ENCODE data around the gene ZSCAN31. TPM values are rescaled to one million over a fixed set of nuclear protein-coding genes. Genes with fewer than 3 reads are reported as not detected.

Gene ZSCAN31
- total RNA-seq, 3 donors from 2014 or later (not counting 1 experiment from before 2014, with no cell fraction given): 0.65 to 2.2 (median 0.72) TPM

DNA sequence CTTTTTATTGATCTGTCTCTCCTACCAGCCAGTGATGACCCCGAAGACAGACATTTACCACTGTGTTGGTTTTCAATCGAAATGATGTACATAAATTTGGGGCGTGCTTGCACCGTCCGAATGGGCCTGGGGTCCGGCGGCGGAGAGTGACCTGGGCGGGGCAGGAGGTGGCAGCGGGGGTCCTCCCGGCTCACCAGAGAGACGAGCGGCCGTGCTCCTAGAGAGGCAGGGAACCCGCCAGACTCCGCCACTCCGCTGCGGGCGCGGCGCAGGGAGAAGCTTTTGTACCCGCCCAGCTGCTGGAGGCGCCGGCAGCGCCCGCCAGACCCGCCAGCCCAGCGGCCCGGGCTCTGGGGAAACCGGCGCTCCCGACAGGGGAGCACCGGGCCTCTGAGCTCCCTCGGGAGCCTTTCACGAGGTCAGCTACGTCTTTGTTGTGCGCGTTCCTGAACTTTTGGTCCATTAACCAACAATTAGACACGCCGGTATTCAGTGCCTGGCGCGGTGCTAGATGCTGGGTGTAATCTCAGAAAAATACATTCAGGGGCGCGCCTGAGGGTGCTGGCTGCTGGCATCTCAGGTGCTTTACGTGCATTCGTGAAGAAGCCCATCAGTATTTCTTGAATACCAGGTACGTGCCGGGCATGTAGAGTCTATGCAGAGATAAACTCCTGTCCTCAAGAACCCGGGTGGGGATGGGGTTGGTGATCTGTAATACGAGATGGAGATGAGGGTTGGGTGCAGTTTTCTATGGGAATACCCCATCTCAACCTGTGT, 54.5 kb downstream of the ZSCAN31 start, which contains the start of gene PGBD1:
TSS of gene PGBD1 (plus strand) at position 285 of the 777 bp plus-strand sequence. CDS start 2,242 bp downstream, outside the sequence.
- intact Hi-C loops (cut with micrococcal nuclease): no loop called here
- H3K4me3 Mint-ChIP-seq: peak within 1 kb of the TSS; percentile 67
- peaks cover 24% of the 10 kb centered on the region in 2 donors for H3K27me3 Mint-ChIP-seq (ENCODE audit: low read depth in 2 of 2)
- no peaks in the 10 kb centered on the region for H3K9me3 ChIP-seq (ENCODE audit: control insufficient read depth, insufficient read depth, low read length)
- peaks cover 13% of the 10 kb centered on the region for H3K36me3 Mint-ChIP-seq
- H3K4me3 ChIP-seq (ENCODE audit: low read length): peak within 1 kb of the TSS; percentile 35
- DNase-seq (peak; percentile 31 to 59), ATAC-seq (peak; percentile 64 to 89 (median 73))
- peaks cover 10% of the 10 kb centered on the region for H3K27me3 ChIP-seq (ENCODE audit: control insufficient read depth, insufficient read depth, low read length)
- H3K27ac Mint-ChIP-seq: no peak within 1 kb of the TSS
- H3K36me3 ChIP-seq (ENCODE audit: control insufficient read depth, insufficient read depth, low read length): peaks cover 13% of the 10 kb centered on the region
- no peak within 1 kb of the TSS for H3K27ac ChIP-seq (ENCODE audit: low read length)
- WGBS (ENCODE audit: insufficient coverage): 1% methylated on average over 50 of the region's 50 CpGs
- peaks cover 9% of the 10 kb centered on the region for H3K4me1 ChIP-seq (ENCODE audit: control insufficient read depth, insufficient read depth, low read length)
- H3K9me3 Mint-ChIP-seq: no peaks in the 10 kb centered on the region
- H3K4me1 Mint-ChIP-seq: peaks cover 8% of the 10 kb centered on the region in 2 donors
- no peak for TF ChIP-seq CTCF (IDR thresholded peaks at IDR 0.05)

DNA sequence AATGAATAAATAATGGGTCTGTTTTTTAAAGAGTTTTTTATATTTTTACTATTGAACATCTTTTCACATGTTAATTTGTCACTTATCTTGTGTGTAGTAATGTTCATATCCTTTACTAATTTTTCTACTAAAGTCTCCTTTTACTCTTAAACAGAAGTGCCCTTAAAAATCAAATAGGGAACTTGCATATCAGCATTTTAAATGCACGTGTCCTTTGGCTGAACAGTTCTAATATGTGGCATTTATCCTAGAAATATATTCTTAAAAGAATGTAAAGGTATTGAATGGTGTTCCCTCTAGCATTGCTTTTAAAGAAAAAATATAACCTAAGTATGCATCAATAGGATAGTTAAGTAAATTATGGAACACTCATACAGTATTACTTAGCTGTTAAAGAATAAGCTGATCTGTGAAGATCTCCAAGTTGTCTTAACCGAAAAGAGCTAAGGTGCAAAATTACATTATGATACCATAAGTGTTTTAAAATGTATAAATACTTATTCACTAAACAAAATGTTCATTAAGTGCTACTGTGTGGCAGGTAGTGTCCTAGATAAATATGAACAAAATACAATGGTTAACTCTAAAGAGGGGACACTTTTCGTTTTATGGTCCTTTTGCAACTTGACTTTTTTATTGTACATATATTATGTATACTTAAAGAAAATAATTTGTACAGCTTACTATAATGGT, 55.2 kb downstream of the ZSCAN31 start:
- Mint-ChIP-seq H3K36me3 (peaks cover 20% of the 10 kb centered on the region), H3K4me1 (peaks cover 8% of the 10 kb centered on the region in 2 donors), H3K4me3 (peak overlapping the region; percentile 67), H3K27ac (no peak overlapping the region), H3K27me3 (ENCODE audit: low read depth in 2 of 2) (peaks cover 23 to 24% of the 10 kb centered on the region in 2 donors), H3K9me3 (no peaks in the 10 kb centered on the region)
- no CpG with 5 or more reads among the region's 3 CpGs for WGBS (ENCODE audit: insufficient coverage)
- peak overlapping the region; percentile 35 for H3K4me3 ChIP-seq (ENCODE audit: low read length)
- intact Hi-C loops (cut with micrococcal nuclease): no loop called here
- no peak for TF ChIP-seq CTCF (IDR thresholded peaks at IDR 0.05)
- ATAC-seq (no peak), DNase-seq (no peak)
- peaks cover 10% of the 10 kb centered on the region for H3K27me3 ChIP-seq (ENCODE audit: control insufficient read depth, insufficient read depth, low read length)
- no peaks in the 10 kb centered on the region for H3K9me3 ChIP-seq (ENCODE audit: control insufficient read depth, insufficient read depth, low read length)
- no peak overlapping the region for H3K27ac ChIP-seq (ENCODE audit: low read length)
- H3K4me1 ChIP-seq (ENCODE audit: control insufficient read depth, insufficient read depth, low read length): peaks cover 9% of the 10 kb centered on the region
- peaks cover 20% of the 10 kb centered on the region for H3K36me3 ChIP-seq (ENCODE audit: control insufficient read depth, insufficient read depth, low read length)

- Histone ChIP-seq H3K36me3 (ENCODE audit: control insufficient read depth, insufficient read depth, low read length) (peaks cover 45% of the 10 kb centered on the region), H3K27ac (ENCODE audit: low read length) (no peak overlapping the region), H3K4me1 (ENCODE audit: control insufficient read depth, insufficient read depth, low read length) (peaks cover 9% of the 10 kb centered on the region), H3K9me3 (ENCODE audit: control insufficient read depth, insufficient read depth, low read length) (no peaks in the 10 kb centered on the region), H3K27me3 (ENCODE audit: control insufficient read depth, insufficient read depth, low read length) (peaks cover 10% of the 10 kb centered on the region), H3K4me3 (ENCODE audit: low read length) (no peak overlapping the region)
- peaks cover 29% of the 10 kb centered on the region for H3K36me3 Mint-ChIP-seq
- intact Hi-C loops (cut with micrococcal nuclease): no loop called here
- peaks cover 8 to 14% of the 10 kb centered on the region in 2 donors for H3K4me1 Mint-ChIP-seq
- ATAC-seq (no peak), DNase-seq (no peak)
- WGBS (ENCODE audit: insufficient coverage): 96% methylated on average over 3 of the region's 3 CpGs
- no peaks in the 10 kb centered on the region for H3K9me3 Mint-ChIP-seq
- no peak for TF ChIP-seq CTCF (IDR thresholded peaks at IDR 0.05)
- H3K27ac Mint-ChIP-seq: no peak overlapping the region
- no peak overlapping the region for H3K4me3 Mint-ChIP-seq
- H3K27me3 Mint-ChIP-seq (ENCODE audit: low read depth in 2 of 2): peaks cover 11 to 12% of the 10 kb centered on the region in 2 donors
Observed at GRCh38 chr6:28277746-28278145, 58.2 kb downstream of the ZSCAN31 start.
